ENCODE results near the gene SIRPB2. TPM values are rescaled to one million over a fixed set of nuclear protein-coding genes. Genes with fewer than 3 reads are reported as not detected.
"Not testable (repeated sequence)": the region's sequence is repeated elsewhere in the genome, so short reads cannot be mapped to it uniquely, and the experiment has no call there.

Gene SIRPB2
- polyA plus RNA-seq, 3 donors from 2014 or later: 0.60 to 0.95 (median 0.63) TPM

DNA sequence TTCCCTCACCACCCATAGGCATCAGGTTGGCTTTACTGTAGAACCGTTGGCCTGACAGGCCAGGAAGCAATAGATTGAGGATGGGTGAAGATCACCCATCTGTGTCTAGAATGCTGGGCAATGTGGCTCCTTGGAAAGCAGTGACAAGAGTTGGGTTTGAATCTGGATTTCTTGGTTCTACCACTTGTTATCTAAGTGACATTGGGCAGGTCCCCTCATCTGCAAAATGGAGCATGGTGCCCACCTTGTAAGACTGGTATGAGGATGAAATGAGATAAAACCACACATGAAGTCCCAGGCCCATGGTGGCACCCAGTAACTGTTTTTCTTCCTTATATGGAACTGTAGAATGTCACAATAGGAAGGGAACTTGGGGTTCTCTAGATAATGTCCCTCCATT, 22.6 kb upstream of the SIRPB2 start:
- H3K4me3 Mint-ChIP-seq: no peak overlapping the region
- no peaks in the 10 kb centered on the region for H3K9me3 Mint-ChIP-seq
- peaks cover 1 to 11% (median 11%) of the 10 kb centered on the region in 3 donors for H3K27me3 Mint-ChIP-seq (ENCODE audit: low read depth in 3 of 3)
- H3K36me3 Mint-ChIP-seq: no peaks in the 10 kb centered on the region
- no peaks in the 10 kb centered on the region for H3K4me1 Mint-ChIP-seq
- H3K27ac Mint-ChIP-seq: no peak overlapping the region
- no peak for DNase-seq

DNA sequence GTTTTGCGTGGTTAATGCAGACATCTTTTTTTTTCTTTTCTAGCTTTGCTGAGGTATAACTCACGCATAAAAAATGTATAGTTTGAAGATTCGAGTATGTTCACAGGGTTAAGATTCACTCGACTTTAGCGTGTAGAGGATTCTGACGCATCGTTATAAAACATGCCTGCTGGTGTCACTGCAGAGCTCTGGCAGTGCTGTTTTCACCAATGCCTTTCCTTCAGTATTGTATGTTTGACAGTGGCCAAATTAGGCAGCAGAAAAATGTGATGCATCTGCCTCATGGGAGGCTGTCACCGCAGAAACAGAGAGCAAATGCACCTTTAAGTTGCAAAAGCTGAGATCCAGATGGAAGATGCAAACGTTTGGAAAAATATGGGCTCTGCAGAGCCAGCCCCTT, 18.0 kb upstream of the SIRPB2 start:
- Mint-ChIP-seq H3K4me1 (no peaks in the 10 kb centered on the region), H3K9me3 (no peaks in the 10 kb centered on the region), H3K36me3 (no peaks in the 10 kb centered on the region), H3K27me3 (ENCODE audit: low read depth in 3 of 3) (peaks cover 1 to 14% (median 12%) of the 10 kb centered on the region in 3 donors), H3K4me3 (no peak overlapping the region), H3K27ac (no peak overlapping the region)
- no peak for DNase-seq

DNA sequence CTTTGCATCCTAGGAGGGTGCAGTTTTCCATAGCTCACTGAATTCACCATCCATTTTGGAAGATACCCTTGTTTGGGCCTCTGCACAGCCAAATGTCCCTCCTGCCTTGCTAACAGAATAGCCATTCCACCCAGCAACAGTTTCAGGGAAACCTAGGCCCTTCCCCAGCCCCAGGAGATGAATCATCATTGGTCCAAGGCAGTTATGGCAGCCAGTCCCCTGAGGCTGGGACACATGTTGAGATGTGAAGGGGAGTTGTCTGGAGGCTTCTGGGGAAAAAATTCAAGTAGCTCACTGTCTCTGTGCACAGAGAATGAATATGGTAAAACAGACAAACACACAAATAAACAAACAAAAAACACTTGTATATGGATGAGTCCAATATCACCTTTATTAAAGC, 17.4 kb upstream of the SIRPB2 start:
- Mint-ChIP-seq H3K4me1 (peaks cover 2% of the 10 kb centered on the region in 2 donors), H3K27me3 (ENCODE audit: low read depth in 3 of 3) (peaks cover 1 to 15% (median 12%) of the 10 kb centered on the region in 3 donors), H3K27ac (no peak overlapping the region), H3K4me3 (no peak overlapping the region), H3K36me3 (no peaks in the 10 kb centered on the region), H3K9me3 (no peaks in the 10 kb centered on the region)
- no peak for DNase-seq

DNA sequence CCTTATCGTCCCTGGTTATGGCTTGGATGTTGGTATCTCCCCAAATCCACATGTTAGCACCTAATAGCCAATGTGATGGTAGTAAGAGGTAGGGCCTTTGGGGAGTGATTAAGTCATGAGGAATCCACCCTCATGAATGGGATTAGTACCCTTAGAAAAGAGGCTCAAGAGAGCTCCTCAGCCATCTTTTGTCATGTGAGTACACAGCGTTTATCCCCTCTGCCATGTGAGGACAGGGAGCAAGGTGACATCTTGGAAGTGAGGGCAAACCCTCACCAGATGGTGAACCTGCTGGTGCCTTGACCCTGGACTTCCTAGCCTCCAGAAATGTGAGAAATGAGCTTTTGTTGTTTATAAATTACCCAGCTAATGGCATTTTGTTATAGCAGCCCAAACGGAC, 16.1 kb upstream of the SIRPB2 start:
- Mint-ChIP-seq H3K27me3 (ENCODE audit: low read depth in 3 of 3) (peaks cover 1 to 21% (median 13%) of the 10 kb centered on the region in 3 donors), H3K4me1 (peaks cover 4 to 5% of the 10 kb centered on the region in 2 donors), H3K9me3 (no peaks in the 10 kb centered on the region)

DNA sequence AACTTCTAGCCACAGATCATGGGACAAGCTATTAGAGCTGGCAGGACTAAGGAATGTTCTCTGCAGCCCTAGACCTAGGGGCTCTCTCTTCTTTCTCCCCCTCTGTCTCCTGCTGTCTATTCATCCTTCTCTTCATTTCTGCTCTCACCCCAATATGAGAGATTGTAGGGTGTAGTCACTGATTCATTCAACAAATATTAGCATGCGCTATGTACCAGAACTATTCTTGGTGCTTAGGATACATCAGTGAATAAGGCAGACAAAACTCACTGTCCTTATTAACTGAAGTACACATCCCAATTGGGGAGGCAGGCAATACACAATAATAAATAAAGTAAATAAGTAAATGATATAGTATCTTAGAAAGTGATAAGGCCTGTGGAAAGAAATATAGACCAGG, 14.7 kb upstream of the SIRPB2 start:
- Mint-ChIP-seq H3K9me3 (no peaks in the 10 kb centered on the region), H3K27ac (no peak overlapping the region), H3K4me1 (peaks cover 4 to 5% of the 10 kb centered on the region in 2 donors), H3K27me3 (ENCODE audit: low read depth in 3 of 3) (peaks cover 1 to 16% (median 11%) of the 10 kb centered on the region in 3 donors), H3K36me3 (no peaks in the 10 kb centered on the region), H3K4me3 (no peak overlapping the region)
- DNase-seq: no peak

More for the DNA sequence above, 16.1 kb upstream of the SIRPB2 start:
- H3K4me3 Mint-ChIP-seq: no peak overlapping the region
- no peak for DNase-seq
- H3K36me3 Mint-ChIP-seq: no peaks in the 10 kb centered on the region
- H3K27ac Mint-ChIP-seq: no peak overlapping the region

DNA sequence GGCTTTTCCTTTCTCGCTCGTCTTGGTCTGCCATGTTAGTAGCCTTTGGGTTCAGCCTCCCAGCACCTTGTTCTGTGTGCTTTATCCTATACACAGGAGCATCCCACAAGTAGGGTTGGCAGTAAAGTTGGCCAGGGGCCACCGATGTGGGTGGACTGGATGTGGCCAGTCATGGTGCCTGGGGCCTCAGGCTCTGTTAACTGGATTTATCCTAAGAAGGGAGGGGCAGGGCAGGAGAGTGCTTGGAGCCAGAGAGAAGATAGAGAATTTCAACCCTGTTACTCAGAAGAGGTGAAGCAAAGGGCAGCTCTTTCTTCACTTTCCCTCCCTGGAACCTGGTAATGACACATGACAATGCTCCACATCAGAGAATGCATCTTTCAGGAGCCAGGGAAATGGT, 14.1 kb upstream of the SIRPB2 start:
- no peak overlapping the region for H3K4me3 Mint-ChIP-seq
- H3K27ac Mint-ChIP-seq: no peak overlapping the region
- H3K27me3 Mint-ChIP-seq (ENCODE audit: low read depth in 3 of 3): peaks cover 1 to 16% (median 13%) of the 10 kb centered on the region in 3 donors
- peaks cover 4 to 5% of the 10 kb centered on the region in 2 donors for H3K4me1 Mint-ChIP-seq
- no peaks in the 10 kb centered on the region for H3K36me3 Mint-ChIP-seq
- DNase-seq: no peak
- no peaks in the 10 kb centered on the region for H3K9me3 Mint-ChIP-seq

DNA sequence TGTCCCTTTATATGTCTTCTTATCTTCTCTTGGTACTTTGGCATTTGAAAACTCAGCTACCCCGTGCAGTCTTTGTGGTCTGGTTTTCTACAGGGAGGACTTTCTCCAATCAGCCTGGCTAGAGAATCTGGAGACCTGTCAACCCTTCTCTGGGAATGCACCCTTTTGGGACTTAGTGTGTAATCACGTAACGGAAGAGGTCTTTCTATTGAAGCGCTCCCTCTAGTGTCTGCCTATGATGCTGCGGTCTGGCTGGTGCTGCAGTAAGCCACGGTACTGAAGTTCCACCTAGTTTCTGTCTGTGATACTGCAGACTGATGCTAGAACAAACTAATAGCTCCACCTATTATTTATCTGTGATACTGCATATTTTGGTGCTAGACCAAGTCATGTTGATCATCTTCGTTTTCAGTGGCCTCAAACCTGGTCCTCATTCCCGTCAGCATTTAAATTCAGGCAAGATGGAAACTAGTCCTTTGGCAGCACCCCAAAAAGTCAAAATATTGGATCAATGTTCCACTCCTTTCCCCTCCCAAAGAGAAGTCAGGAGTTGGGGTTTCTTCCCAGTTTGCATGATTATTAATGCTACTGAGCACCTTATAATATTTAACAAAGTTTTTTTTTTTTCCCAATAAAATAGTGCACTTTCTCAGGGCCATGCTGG, 12.5 kb upstream of the SIRPB2 start:
- Mint-ChIP-seq H3K36me3 (no peaks in the 10 kb centered on the region), H3K27me3 (ENCODE audit: low read depth in 3 of 3) (peaks cover 0 to 21% (median 14%) of the 10 kb centered on the region in 3 donors), H3K9me3 (peaks cover 0 to 2% (median 0%) of the 10 kb centered on the region in 6 donors), H3K4me3 (no peak overlapping the region), H3K27ac (no peak overlapping the region), H3K4me1 (peaks cover 4 to 5% of the 10 kb centered on the region in 2 donors)
- DNase-seq: peak; percentile 49 to 55 (median 49)

DNA sequence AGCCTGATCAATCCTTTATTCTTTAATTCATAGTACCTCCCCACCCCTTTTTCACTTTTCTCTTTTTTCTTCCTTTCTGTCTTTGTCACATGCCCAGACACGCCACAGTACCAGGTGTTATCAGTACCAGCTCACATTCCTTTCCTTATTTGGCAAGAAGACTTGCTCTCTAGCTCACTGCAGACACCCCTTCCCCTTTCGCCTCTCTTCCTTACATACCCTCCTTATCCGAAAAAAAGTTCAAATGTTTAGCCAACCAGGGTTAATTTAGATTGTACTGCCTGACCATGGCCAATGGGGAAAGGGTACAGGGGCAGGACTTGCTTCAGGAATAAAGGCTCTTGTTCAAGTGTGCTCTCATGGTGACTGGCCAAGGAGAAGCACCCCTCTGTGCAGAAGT, 9.3 kb upstream of the SIRPB2 start:
- Mint-ChIP-seq H3K36me3 (no peaks in the 10 kb centered on the region), H3K4me3 (no peak overlapping the region), H3K27me3 (ENCODE audit: low read depth in 3 of 3) (peaks cover 0 to 33% (median 10%) of the 10 kb centered on the region in 3 donors), H3K27ac (no peak overlapping the region), H3K9me3 (peaks cover 0 to 10% (median 0%) of the 10 kb centered on the region in 6 donors), H3K4me1 (peaks cover 4 to 5% of the 10 kb centered on the region in 2 donors)
- no peak for DNase-seq

DNA sequence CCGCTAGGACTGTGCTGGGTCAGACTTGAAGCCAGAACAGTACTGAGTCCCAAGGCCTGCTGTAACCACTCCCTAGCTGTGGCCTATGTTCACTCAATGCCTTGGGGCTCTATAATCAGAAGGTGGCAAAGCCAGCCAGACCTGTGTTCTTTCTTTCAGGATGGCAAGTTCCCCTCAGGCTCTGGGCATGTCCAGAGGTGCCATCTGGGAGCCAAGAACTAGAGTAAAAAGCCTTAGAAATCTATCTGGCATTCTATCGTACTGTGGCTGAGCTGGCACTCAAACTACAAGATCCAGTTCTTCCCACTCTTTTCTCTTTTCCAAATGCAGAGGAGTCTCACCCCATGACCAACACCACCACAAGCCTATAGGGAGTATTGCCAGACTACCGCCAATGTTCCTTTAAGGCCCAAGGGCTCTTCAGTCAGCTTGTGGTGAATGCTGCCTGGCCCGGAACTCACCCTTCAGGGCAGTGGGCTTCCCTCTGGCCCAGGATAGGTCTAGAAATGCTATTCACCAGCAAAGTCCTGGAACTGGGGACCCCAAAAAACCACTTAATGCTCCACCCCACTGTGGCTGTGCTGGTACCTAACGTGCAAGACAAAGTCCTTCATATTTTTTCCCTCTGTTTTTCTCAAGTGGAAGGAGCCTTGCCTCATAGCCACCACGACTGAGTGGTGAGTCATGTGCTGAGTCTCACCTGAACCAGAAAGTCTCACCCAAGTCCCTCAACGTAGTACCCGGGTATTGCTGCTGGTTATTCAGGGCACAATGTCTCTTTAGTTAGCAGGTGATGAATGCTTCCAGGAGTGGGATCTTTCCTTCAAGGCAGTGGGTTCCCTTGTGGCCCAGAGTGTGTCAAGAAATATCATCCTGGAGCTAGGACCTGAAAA, 8.6 kb upstream of the SIRPB2 start:
- peaks cover 0 to 10% (median 0%) of the 10 kb centered on the region in 6 donors for H3K9me3 Mint-ChIP-seq
- no peak overlapping the region for H3K4me3 Mint-ChIP-seq
- H3K27me3 Mint-ChIP-seq (ENCODE audit: low read depth in 3 of 3): peaks cover 0 to 33% (median 13%) of the 10 kb centered on the region in 3 donors
- no peaks in the 10 kb centered on the region for H3K36me3 Mint-ChIP-seq
- no peak for DNase-seq
- H3K4me1 Mint-ChIP-seq: peaks cover 4 to 5% of the 10 kb centered on the region in 2 donors
- H3K27ac Mint-ChIP-seq: no peak overlapping the region

DNA sequence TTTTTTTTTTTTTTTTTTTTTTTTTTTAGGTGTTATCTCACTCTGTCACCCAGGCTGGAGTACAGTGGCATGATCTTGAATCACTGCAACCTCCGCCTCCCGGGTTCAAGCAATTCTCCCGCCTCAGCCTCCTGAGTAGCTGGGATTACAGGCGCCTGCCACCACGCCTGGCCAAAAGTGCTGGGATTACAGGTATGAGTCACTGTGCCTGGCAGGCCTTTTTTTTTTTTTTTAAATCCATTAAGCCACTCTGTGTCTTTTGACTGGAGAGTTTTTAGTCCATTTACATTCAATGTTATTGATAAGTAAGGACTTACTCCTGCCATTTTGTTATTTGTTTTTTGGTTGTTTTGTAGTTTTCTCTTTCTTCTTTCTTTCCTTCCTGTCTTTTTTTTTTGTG, 6.2 kb upstream of the SIRPB2 start:
- peaks cover 3 to 39% (median 6%) of the 10 kb centered on the region in 3 donors for H3K27me3 Mint-ChIP-seq (ENCODE audit: low read depth in 3 of 3)
- not testable (repeated sequence) for H3K9me3 Mint-ChIP-seq, H3K4me3 Mint-ChIP-seq, H3K27ac Mint-ChIP-seq, DNase-seq, H3K4me1 Mint-ChIP-seq, H3K36me3 Mint-ChIP-seq

DNA sequence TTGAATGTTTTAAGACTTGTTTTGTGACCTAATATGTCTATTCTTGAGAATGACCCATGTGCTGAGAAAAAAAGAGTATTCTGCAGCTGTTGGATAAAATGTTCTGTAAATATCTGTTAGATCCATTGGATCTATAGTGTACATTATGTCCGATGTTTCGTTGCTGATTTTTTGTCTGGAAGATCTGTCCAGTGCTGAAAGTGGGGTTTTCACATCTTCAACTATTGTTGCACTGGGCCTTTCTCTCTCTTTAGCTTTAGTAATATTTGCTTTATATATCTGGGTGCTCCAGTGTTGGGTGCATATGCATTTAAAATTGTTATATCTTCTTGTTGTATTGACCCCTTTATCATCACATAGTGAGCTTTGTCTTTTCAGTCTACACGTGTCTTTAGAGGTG, 5.7 kb upstream of the SIRPB2 start:
- Mint-ChIP-seq H3K27me3 (ENCODE audit: low read depth in 3 of 3) (peaks cover 3 to 39% (median 6%) of the 10 kb centered on the region in 3 donors), H3K4me3 (no peak overlapping the region), H3K27ac (no peak overlapping the region), H3K9me3 (peaks cover 0 to 10% (median 0%) of the 10 kb centered on the region in 6 donors), H3K4me1 (no peaks in the 10 kb centered on the region), H3K36me3 (no peaks in the 10 kb centered on the region)
- DNase-seq: no peak

DNA sequence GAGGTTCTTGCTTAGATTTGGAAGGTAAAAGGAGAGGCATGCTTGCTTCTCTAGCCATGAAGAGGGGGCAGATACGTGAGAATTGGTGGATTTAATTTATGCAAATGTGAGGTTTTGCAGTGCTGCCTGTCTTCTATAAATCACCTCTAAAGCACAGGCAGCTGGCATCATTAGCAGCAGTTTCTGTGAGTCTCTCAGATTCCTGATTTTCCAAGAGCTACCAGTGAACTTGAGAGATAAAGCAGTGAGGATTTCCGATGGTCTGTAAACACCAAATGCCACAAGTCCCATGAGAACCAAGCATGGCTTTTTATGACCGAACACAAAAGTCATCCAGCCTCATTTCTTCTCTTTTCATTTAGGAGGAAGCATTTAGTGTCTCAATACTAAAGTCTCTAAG, 3.2 kb upstream of the SIRPB2 start:
- no peaks in the 10 kb centered on the region for H3K36me3 Mint-ChIP-seq
- no peak for DNase-seq
- no peaks in the 10 kb centered on the region for H3K4me1 Mint-ChIP-seq
- H3K9me3 Mint-ChIP-seq: peaks cover 0 to 10% (median 0%) of the 10 kb centered on the region in 6 donors
- H3K4me3 Mint-ChIP-seq: no peak overlapping the region
- no peak overlapping the region for H3K27ac Mint-ChIP-seq
- peaks cover 3 to 42% (median 8%) of the 10 kb centered on the region in 3 donors for H3K27me3 Mint-ChIP-seq (ENCODE audit: low read depth in 3 of 3)

DNA sequence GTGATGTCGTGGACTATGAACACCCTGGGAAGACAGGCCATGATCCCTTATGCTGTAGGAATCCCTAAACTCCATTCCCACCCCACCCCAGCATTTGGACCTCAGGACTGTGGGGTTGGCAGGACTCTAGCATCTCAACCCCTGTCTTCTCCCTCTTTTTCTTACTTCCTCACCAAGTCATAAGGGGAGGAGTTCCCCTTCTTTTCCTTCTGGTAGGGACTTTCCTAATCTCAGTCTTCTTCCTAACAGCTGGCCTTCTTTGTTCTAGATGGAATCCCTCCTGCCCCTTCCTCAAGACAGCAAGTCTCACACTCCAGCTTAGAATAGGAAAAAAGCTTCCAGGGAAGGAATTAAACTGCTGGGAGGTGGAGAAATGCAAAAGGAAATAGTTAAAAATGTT, 2.3 kb upstream of the SIRPB2 start:
- Mint-ChIP-seq H3K27me3 (ENCODE audit: low read depth in 3 of 3) (peaks cover 3 to 35% (median 11%) of the 10 kb centered on the region in 3 donors), H3K9me3 (peaks cover 0 to 10% (median 0%) of the 10 kb centered on the region in 6 donors), H3K4me3 (no peak overlapping the region), H3K4me1 (no peaks in the 10 kb centered on the region), H3K27ac (no peak overlapping the region), H3K36me3 (no peaks in the 10 kb centered on the region)
- DNase-seq: no peak
